Progenitor cell of endocrine pancreas (in vitro differentiated cells): ENCODE measurements around the gene CERT1. TPM values are rescaled to one million over a fixed set of nuclear protein-coding genes. Genes with fewer than 3 reads are reported as not detected.
A peak's percentile ranks its signal among the peaks of the same experiment; 100 is the strongest.

Experiments used
- DNase-seq: peaks from one replicate; pipeline ENCODE4 v3.0.0; 2021; ENCODE audit warnings: low spot score; ENCODE audit not compliant: unreplicated experiment
- H3K27ac Mint-ChIP-seq: 2 replicates; pipeline ENCODE4 v1.8.0; 2021; ENCODE audit warnings: mild to moderate bottlenecking, moderate library complexity, mixed read lengths
- H3K27me3 Mint-ChIP-seq: 2 replicates; pipeline ENCODE4 v1.8.0; 2021; ENCODE audit warnings: mixed read lengths
- H3K36me3 Mint-ChIP-seq: 2 replicates; pipeline ENCODE4 v1.8.0; 2022; ENCODE audit warnings: mixed read lengths; ENCODE audit not compliant: insufficient read depth
- H3K4me1 Mint-ChIP-seq: 2 replicates; pipeline ENCODE4 v1.8.0; 2021; ENCODE audit warnings: low read depth, mixed read lengths
- H3K4me3 Mint-ChIP-seq: 2 replicates; pipeline ENCODE4 v1.8.0; 2021; ENCODE audit warnings: low read depth, mild to moderate bottlenecking, moderate library complexity, mixed read lengths
- H3K9me3 Mint-ChIP-seq: 2 replicates; pipeline ENCODE4 v1.8.0; 2021; ENCODE audit warnings: low read depth, mixed read lengths
- CTCF ChIP-seq: fragments of 200-600 bp; sonication (generic); IDR thresholded peaks from one replicate; pipeline ENCODE4 v1.5.0; 2021; ENCODE audit warnings: antibody characterized with exemption, mild to moderate bottlenecking; ENCODE audit not compliant: unreplicated experiment
- total RNA-seq: library from RNA; stranded (reverse); gene quantifications from 2 replicates; pipeline ENCODE4 v1.2.1, GENCODE V29; 2021

The CERT1 gene
- total RNA-seq, 1 donor from 2014 or later: 50.8 TPM

- peak overlapping the region; percentile 65 for H3K27ac Mint-ChIP-seq
- DNase-seq: no peak
These were observed 148.3 kb downstream of the CERT1 start for GRCh38 chr5:75363111-75363510.

GRCh38 chr5:75362474-75362975, 148.9 kb downstream of the CERT1 start:
- peak overlapping the region; percentile 14 for H3K27ac Mint-ChIP-seq
- no peak for TF ChIP-seq CTCF
- DNase-seq: no peak
- H3K4me1 Mint-ChIP-seq: peaks cover 4% of the 10 kb centered on the region
- H3K9me3 Mint-ChIP-seq: no peaks in the 10 kb centered on the region
- H3K4me3 Mint-ChIP-seq: no peak overlapping the region
- H3K27me3 Mint-ChIP-seq: no peaks in the 10 kb centered on the region
- peaks cover 19% of the 10 kb centered on the region for H3K36me3 Mint-ChIP-seq

More at GRCh38 chr5:75363111-75363510, 148.3 kb downstream of the CERT1 start:
- Mint-ChIP-seq H3K9me3 (no peaks in the 10 kb centered on the region), H3K4me3 (no peak overlapping the region), H3K4me1 (peaks cover 4% of the 10 kb centered on the region), H3K27me3 (no peaks in the 10 kb centered on the region), H3K36me3 (peaks cover 18% of the 10 kb centered on the region)
- no peak for TF ChIP-seq CTCF

GRCh38 chr5:75361310-75361709, 150.1 kb downstream of the CERT1 start:
- no peaks in the 10 kb centered on the region for H3K27me3 Mint-ChIP-seq
- no peaks in the 10 kb centered on the region for H3K9me3 Mint-ChIP-seq
- no peak for TF ChIP-seq CTCF
- H3K36me3 Mint-ChIP-seq: peaks cover 24% of the 10 kb centered on the region
- H3K4me1 Mint-ChIP-seq: peaks cover 4% of the 10 kb centered on the region
- H3K4me3 Mint-ChIP-seq: no peak overlapping the region
- no peak overlapping the region for H3K27ac Mint-ChIP-seq
- DNase-seq: no peak

- TF ChIP-seq CTCF: no peak
- Mint-ChIP-seq H3K4me3 (no peak overlapping the region), H3K9me3 (no peaks in the 10 kb centered on the region), H3K27ac (no peak overlapping the region), H3K4me1 (peaks cover 4% of the 10 kb centered on the region), H3K27me3 (no peaks in the 10 kb centered on the region), H3K36me3 (peaks cover 30% of the 10 kb centered on the region)
- DNase-seq: no peak
These were observed 153.3 kb downstream of the CERT1 start for GRCh38 chr5:75358117-75358516.

- H3K4me3 Mint-ChIP-seq: no peak overlapping the region
- peaks cover 34% of the 10 kb centered on the region for H3K36me3 Mint-ChIP-seq
- no peaks in the 10 kb centered on the region for H3K27me3 Mint-ChIP-seq
- no peaks in the 10 kb centered on the region for H3K9me3 Mint-ChIP-seq
- TF ChIP-seq CTCF: no peak
- no peak overlapping the region for H3K27ac Mint-ChIP-seq
- H3K4me1 Mint-ChIP-seq: peaks cover 4% of the 10 kb centered on the region
- no peak for DNase-seq
These were observed 154.7 kb downstream of the CERT1 start for GRCh38 chr5:75356719-75357118.
